ENCODE results near the gene SHANK3. TPM values are rescaled to one million over a fixed set of nuclear protein-coding genes. Genes with fewer than 3 reads are reported as not detected.
A peak's percentile ranks its signal among the peaks of the same experiment; 100 is the strongest.

SHANK3 gene
- total RNA-seq, 1 donor from 2014 or later, result 22.8 TPM

- DNase-seq (ENCODE audit: low spot score) (no peak), ATAC-seq (no peak)
Measured at GRCh38 chr22:50677493-50678217, 5.0 kb downstream of the SHANK3 start.

DNA sequence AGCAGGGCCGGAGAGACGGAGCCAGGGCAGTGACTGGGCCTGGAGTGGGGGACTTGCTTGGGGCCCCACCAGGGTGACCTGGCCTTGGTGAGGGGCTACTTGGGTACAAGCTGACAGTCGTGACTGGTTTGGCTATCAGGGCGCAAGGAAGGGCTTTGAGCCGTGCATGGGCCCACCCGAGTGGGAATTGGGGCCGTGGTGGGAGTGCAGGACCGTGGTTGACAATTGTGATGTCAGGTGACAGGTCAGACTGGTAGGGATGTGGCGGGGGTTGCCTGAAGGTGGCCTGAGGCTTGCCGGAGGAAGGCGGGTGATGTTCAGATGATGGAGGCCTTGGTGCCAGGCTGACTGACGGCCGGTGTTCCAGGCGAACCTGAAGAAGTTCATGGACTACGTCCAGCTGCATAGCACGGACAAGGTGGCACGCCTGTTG is 5.6 kb downstream of the SHANK3 start:
- ATAC-seq (no peak), DNase-seq (ENCODE audit: low spot score) (no peak)

DNA sequence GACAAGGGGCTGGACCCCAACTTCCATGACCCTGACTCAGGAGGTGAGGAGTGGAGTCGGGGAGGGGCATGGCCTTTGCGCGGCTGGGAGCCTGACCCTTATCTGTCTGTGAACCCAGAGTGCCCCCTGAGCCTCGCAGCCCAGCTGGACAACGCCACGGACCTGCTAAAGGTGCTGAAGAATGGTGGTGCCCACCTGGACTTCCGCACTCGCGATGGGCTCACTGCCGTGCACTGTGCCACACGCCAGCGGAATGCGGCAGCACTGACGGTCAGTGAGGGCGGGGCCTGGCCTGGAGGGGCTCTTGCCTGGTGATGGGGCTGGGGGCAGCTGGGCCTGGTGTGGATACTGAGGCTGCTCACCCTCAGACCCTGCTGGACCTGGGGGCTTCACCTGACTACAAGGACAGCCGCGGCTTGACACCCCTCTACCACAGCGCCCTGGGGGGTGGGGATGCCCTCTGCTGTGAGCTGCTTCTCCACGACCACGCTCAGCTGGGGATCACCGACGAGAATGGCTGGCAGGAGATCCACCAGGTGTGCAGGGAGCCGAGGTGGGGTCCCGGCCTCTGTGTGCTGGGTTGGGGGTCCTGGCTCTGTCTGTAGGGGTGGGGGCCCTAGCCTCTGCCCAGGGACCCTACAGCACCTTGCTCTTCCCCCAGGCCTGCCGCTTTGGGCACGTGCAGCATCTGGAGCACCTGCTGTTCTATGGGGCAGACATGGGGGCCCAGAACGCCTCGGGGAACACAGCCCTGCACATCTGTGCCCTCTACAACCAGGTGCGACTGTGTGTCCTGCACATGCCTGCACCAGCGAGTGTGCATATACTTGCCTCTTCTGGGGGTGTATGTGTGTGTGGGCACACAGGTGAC is 6.3 kb downstream of the SHANK3 start:
- DNase-seq (ENCODE audit: low spot score), result no peak
- ATAC-seq, result no peak

DNA sequence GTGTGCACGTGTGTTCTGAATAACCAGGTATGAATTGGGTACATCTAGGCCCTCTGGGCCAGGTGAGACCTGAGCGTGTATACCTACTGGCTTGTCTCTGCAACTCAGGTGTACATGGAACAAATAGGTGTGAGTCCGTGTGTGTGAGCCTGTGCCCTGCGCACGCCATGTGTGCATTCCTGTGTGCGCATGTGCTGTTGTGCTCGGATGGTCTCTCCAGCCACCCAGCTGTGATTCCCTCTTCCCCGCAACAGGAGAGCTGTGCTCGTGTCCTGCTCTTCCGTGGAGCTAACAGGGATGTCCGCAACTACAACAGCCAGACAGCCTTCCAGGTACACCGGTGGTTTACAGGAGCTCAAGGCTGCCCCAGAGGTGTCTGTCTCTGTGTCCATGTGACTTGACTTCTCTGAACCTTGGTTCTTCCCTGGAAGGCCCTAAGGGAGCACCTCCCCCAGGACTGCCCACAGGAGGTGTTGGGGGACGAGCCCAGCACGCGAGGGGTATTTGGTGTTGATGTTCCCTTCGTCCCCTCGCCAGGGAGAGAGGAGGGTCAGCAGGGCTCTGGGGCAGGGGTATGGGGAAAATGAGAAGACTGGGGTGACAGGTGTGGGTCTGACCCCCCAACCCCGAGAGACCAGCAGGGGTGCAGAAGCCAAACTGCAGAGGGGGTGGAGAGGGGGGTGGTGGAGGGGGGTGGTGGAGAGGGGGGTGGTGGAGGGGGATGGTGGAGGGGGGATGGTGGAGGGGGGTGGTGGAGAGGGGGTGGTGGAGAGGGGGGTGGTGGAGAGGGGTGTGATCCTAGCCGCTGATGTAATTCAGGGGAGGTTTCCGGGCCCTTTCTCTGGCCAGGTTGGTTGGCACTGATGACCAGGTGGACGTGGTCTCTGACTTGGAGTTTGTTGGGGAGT is 10.7 kb downstream of the SHANK3 start:
- ATAC-seq (no peak), DNase-seq (ENCODE audit: low spot score) (no peak)

GRCh38 chr22:50683994-50684371 is 11.4 kb downstream of the SHANK3 start:
- DNase-seq (ENCODE audit: low spot score), result no peak
- ATAC-seq, result no peak

- DNase-seq (ENCODE audit: low spot score), result no peak
- ATAC-seq, result no peak
Measured at GRCh38 chr22:50684501-50684900, 11.9 kb downstream of the SHANK3 start.

DNA sequence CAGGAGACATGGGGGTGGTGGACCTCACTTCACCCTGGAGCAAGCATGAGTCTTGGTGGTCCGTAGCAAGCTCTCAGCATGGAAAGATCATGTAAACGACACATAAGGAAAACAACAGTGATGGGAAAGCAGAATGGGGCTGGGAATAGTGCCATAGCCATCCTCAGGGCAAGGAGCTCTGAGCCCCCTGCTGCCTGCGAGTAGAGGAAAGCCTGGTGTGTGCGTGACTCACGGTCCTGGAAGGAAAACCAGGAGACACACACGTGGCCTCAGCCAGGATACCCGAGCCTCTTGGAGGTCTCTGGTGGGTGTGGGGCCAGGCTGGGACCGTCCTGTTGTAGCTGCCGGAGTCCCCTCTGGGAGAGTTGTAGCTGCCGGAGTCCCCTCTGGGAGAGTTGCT is 12.4 kb downstream of the SHANK3 start:
- DNase-seq (ENCODE audit: low spot score) (no peak), ATAC-seq (no peak)

DNA sequence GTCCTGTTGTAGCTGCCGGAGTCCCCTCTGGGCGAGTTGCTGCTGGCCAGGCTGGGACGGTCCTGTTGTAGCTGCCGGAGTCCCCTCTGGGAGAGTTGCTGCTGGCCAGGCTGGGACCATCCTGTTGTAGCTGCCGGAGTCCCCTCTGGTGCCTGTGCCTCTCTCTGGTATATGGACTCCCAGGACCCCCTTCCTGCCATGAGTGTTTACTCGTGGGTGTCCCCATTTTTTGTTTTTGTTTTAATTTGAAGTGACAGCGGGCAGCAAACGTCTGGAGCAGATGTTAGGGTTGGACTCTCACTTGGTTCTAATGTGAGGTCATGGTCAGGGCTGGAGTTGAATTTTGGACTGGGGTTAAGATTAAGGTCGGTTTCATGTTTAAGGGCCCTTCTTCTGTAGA is 14.2 kb downstream of the SHANK3 start:
- no peak for DNase-seq (ENCODE audit: low spot score)
- no peak for ATAC-seq

DNA sequence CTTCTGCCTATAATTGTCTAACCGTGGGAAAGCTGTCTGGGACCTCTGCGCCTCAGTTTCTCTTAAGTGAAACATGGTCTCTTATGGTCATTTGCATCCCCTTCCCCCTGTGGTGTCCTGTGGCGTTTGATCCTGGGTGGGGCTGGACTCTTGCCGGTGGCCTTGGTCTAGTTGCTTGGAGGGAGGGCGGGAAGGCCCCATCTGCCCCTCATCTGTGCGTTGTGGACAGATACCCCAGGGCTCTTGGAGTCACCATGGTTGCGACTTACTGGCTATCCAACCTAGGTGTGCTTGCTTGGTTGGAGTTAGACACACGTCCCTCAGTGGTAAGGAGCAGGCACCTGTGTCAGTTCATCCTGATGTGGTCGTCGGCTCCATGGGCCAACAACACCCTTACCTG is 15.2 kb downstream of the SHANK3 start:
- peak; percentile 31 for DNase-seq (ENCODE audit: low spot score)

DNA sequence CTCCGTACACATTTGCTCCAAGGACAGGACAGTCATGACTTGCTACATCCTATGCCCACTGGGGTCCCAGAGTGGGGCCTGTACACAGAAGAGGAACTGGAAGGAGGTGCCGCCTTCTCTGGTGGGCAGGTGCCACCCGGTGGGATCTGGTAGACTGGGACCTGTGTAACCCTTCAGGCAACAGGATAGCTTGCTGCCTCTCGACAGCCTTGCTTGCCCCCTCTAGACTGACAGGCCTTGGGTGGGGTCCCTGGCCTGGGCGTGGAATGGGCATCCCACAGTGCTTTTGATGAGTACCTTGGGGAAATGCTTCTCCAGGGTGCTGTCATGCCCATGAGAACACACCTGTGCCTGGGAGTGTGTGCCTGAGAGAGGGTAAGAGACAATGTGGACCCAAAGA is 15.8 kb downstream of the SHANK3 start:
- peak; percentile 33 for DNase-seq (ENCODE audit: low spot score)

More for the DNA sequence above, 15.2 kb downstream of the SHANK3 start:
- ATAC-seq, result no peak

DNA sequence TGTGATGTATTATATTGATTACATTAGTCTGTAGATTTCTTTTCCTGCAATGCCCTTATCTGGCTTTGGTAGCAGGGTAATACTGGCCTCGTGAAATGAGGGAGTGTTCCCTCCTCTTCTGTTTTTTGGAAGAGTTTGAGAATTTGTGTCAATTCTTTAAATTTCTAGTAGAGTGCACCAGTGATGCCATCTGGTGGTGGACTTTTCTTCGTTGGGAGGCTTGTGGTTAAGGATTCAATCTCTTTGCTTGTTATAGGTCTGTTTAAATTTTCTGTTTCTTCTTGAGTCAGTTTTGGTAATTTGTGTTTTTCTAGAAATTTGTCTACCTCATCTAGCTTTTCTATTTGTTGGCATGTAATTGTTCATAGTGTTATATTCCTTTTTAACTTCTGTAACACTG is 18.9 kb downstream of the SHANK3 start:
- DNase-seq (ENCODE audit: low spot score), result peak; percentile 56
- peak; percentile 83 for ATAC-seq

More for the DNA sequence above, 15.8 kb downstream of the SHANK3 start:
- no peak for ATAC-seq

GRCh38 chr22:50693462-50693861 is 20.8 kb downstream of the SHANK3 start:
- no peak for DNase-seq (ENCODE audit: low spot score)
- no peak for ATAC-seq

DNA sequence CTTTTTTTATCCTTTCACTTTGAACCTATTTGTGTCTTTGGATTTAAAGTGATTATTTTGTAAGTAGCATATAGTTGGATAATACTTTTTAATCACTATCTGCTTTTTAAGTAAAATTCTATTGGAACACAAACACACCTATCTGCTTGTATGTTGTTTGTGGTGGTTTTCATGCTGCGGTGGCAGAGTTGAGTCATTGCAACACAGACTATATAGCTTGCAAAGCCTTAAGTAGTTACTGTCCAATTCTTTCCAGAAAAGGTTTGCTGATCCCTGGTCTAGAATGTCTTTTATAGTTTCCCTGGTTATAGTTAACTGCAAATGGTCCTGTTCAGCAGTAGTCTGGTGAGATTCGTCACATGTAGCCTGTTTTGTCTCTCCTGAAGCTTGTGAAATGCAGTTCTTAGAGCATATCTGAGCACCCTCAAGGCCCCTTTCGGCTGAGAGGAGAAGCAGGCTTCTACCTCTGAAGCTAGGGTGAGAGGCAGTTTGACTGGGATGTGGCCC is 21.5 kb downstream of the SHANK3 start:
- no peak for DNase-seq (ENCODE audit: low spot score)
- ATAC-seq, result no peak

GRCh38 chr22:50694766-50695420 is 22.3 kb downstream of the SHANK3 start:
- no peak for DNase-seq (ENCODE audit: low spot score)

GRCh38 chr22:50695421-50696250 is 23.0 kb downstream of the SHANK3 start:
- DNase-seq (ENCODE audit: low spot score) (no peak), ATAC-seq (no peak)

More at GRCh38 chr22:50694766-50695420, 22.3 kb downstream of the SHANK3 start:
- ATAC-seq, result no peak

- no peak for DNase-seq (ENCODE audit: low spot score)
- no peak for ATAC-seq
Measured at GRCh38 chr22:50696251-50696798, 23.7 kb downstream of the SHANK3 start.

GRCh38 chr22:50696799-50697561 is 24.4 kb downstream of the SHANK3 start:
- DNase-seq (ENCODE audit: low spot score) (no peak), ATAC-seq (peak; percentile 26)
